OCI-LY7 (cell line): ENCODE measurements around the gene ZFAND2A. TPM values are rescaled to one million over a fixed set of nuclear protein-coding genes. Genes with fewer than 3 reads are reported as not detected.
A peak's percentile ranks its signal among the peaks of the same experiment; 100 is the strongest.
"Not testable (repeated sequence)": the region's sequence is repeated elsewhere in the genome, so short reads cannot be mapped to it uniquely, and the experiment has no call there.

ENCODE experiments used
- Bru-seq: library from RNA; stranded (reverse); fragments of 400-500 nt; gene quantifications from one replicate; lab custom pipeline; 2021; lab: Mats Ljungman, UMichigan
- BruChase-seq, 2 experiments: library from RNA; stranded (reverse); fragments of 400-500 nt; gene quantifications; one replicate each; lab custom pipeline; 2021; lab: Mats Ljungman, UMichigan
- BruUV-seq: library from RNA; stranded (reverse); fragments of 400-500 nt; replicated peaks from 2 replicates; lab custom pipeline; 2021; lab: Mats Ljungman, UMichigan
- CTCF ChIA-PET: fragments of 300-600 bp; sonication (Branson Sonifier 250); formaldehyde crosslinking; loops from one replicate; lab custom pipeline; 2022; ENCODE audit warnings: antibody characterized with exemption; ENCODE audit not compliant: unreplicated experiment; lab: Charles Lee
- POLR2A ChIA-PET: fragments of 300-600 bp; sonication (Branson Sonifier 250); formaldehyde crosslinking; loops from one replicate; lab custom pipeline; 2022; ENCODE audit warnings: antibody characterized with exemption; lab: Charles Lee
- DNase-seq: peaks from one replicate; pipeline ENCODE4 v3.0.0-alpha.2; 2015; ENCODE audit warnings: low spot score
- H2AFZ ChIP-seq: fragments of 200-600 bp; sonication (generic), shearing (Covaris generic); 2 replicates; pipeline ENCODE4 v1.6.1; 2014; ENCODE audit warnings: mild to moderate bottlenecking, antibody characterized with exemption, low read length, moderate library complexity
- H3K27ac ChIP-seq: fragments of 200-600 bp; sonication (generic); 2 replicates; pipeline ENCODE4 v1.5.1; 2014; ENCODE audit warnings: mixed run types, low read depth, mild to moderate bottlenecking, moderate library complexity, low read length, inconsistent platforms; ENCODE audit not compliant: poor library complexity, severe bottlenecking
- H3K36me3 ChIP-seq: fragments of 200-600 bp; sonication (generic); 2 replicates; pipeline ENCODE4 v1.6.1; 2014; ENCODE audit warnings: mild to moderate bottlenecking, antibody characterized with exemption, low read length, moderate library complexity, mixed read lengths; ENCODE audit not compliant: insufficient read depth
- H3K4me1 ChIP-seq: fragments of 200-600 bp; sonication (generic); 2 replicates; pipeline ENCODE4 v1.5.1; 2014; ENCODE audit warnings: mild to moderate bottlenecking, low read length; ENCODE audit not compliant: insufficient read depth, poor library complexity, severe bottlenecking
- H3K4me2 ChIP-seq: fragments of 200-600 bp; sonication (generic); 2 replicates; pipeline ENCODE4 v1.6.1; 2014; ENCODE audit warnings: mild to moderate bottlenecking, low read length
- H3K4me3 ChIP-seq: fragments of 200-600 bp; sonication (generic); 2 replicates; pipeline ENCODE4 v1.5.1; 2014; ENCODE audit warnings: mild to moderate bottlenecking, low read depth, low read length; ENCODE audit not compliant: poor library complexity, severe bottlenecking
- H3K79me2 ChIP-seq: fragments of 200-600 bp; sonication (generic); 2 replicates; pipeline ENCODE4 v1.6.1; 2016; ENCODE audit warnings: low read depth, mild to moderate bottlenecking, low read length, moderate library complexity, mixed read lengths; ENCODE audit not compliant: insufficient read depth
- H3K9me2 ChIP-seq: fragments of 200-600 bp; sonication (generic); 2 replicates; pipeline ENCODE4 v1.6.1; 2016; ENCODE audit warnings: mild to moderate bottlenecking, low read length, mixed read lengths; ENCODE audit not compliant: insufficient read depth
- H3K9me3 ChIP-seq: fragments of 200-600 bp; sonication (generic); 2 replicates; pipeline ENCODE4 v1.6.1; 2014; ENCODE audit warnings: mild to moderate bottlenecking, mixed run types, low read length, mixed read lengths
- H4K20me1 ChIP-seq: fragments of 200-600 bp; sonication (generic); 2 replicates; pipeline ENCODE4 v1.6.1; 2014; ENCODE audit warnings: mild to moderate bottlenecking, antibody characterized with exemption, low read length, moderate library complexity, mixed read lengths; ENCODE audit not compliant: insufficient read depth
- CTCF ChIP-seq: fragments of 200-600 bp; sonication (generic); conservative IDR thresholded peaks from 2 replicates; pipeline ENCODE4 v1.5.1; 2014; ENCODE audit warnings: mild to moderate bottlenecking, antibody characterized with exemption, low read length, moderate library complexity, mixed read lengths
- EZH2phosphoT487 ChIP-seq: fragments of 200-600 bp; sonication (generic); IDR thresholded peaks from 2 replicates; pipeline ENCODE4 v1.6.1; 2018; ENCODE audit warnings: low read depth, borderline replicate concordance, mild to moderate bottlenecking, mixed run types, antibody characterized with exemption, low read length, moderate library complexity, mixed read lengths
- intact Hi-C: fragments of 100-400 bp; cut with micrococcal nuclease; formaldehyde crosslinking; loops from one replicate; pipeline ENCODE4 v1.10.0; 2022; ENCODE audit not compliant: unreplicated experiment
- long read RNA-seq: library from polyadenylated mRNA; stranded (forward); transcript quantifications from one replicate; pipeline ENCODE4 v2.0.0, GENCODE V29; 2022
- total RNA-seq, 2 experiments: library from RNA; depleted of rRNA in 1 of 2; stranded (reverse); fragments of >200 nt in 1 of 2; shearing (Covaris generic) in 1 of 2; gene quantifications; 2 replicates each; pipeline ENCODE4 v1.2.3, GENCODE V29; 2014 to 2022

ZFAND2A gene
- total RNA-seq (2014; rRNA removed; shearing (Covaris generic)): 20.2 and 22.9 TPM in 2 replicates
- total RNA-seq (2022): 20.4 and 24.8 TPM in 2 replicates
- percentile 64 among the genes with signal in this experiment for Bru-seq, nascent RNA
- BruChase-seq, experiment 1, labeled RNA remaining after a 6-hour chase: percentile 50 among the genes with signal in this experiment
- percentile 55 among the genes with signal in this experiment for BruChase-seq, experiment 2, labeled RNA remaining after a 2-hour chase
- long read RNA-seq, transcript ZFAND2A-201 (5 exons, 860 nt): major isoform, 12 of 18 reads
- long read RNA-seq, partial matches to known transcripts: 1 of 18 reads
- long read RNA-seq, other reads (novel, unspliced or antisense): 5 of 18 reads

DNA sequence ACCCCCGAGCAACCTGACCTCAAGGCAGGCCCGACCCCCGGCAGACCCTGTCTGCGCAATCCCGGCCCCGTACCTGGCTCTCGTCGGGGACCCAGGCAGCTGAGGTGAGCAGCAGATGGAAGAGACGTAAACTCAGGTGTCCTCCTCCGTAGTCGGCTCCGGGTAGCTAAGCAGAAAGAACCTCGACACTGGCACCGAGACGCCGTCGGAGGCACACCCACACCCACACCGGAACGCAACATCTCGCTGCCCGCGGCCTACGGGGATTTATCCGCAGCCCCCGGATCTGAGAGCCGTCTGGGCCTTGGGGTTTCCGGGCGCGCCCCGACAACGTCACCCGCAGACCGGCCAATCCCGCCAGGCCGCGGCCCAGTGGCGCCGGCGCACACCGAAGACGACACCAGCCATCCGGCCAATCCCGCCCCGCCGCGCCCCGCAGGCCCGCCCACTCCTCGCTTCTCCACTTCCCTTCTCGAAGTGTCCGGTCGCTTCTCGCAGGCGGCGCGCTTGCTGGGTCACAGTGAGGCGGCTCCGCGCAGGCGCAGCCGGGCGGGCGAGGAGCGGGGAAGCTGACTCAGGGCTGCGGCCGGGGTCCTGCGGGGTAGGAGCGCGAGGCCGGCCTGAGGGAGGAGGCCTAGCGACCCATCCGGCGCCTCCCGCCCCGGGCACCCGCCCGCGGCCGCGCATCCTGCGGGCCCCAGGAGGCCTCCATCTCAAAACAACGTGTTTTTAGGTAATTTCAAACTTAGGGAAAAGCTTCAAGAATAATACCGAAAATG lies at the start of gene ZFAND2A:
TSS of gene ZFAND2A (minus strand) at position 306 of the 779 bp plus-strand sequence. CDS start 1,984 bp downstream, outside the sequence.
- intact Hi-C loops: no loop called here
- TF ChIP-seq EZH2phosphoT487: no peak
- TF ChIP-seq CTCF: no peak
- Histone ChIP-seq H3K9me2 (no peaks in the 10 kb centered on the region), H3K36me3 (peaks cover 30% of the 10 kb centered on the region; the same call in 1 of the 2 replicates), H3K4me1 (peaks cover 34% of the 10 kb centered on the region), H2AFZ (0 out of 2 replicates have a peak within 1 kb of the TSS, but pooled peaks have one; percentile 30), H3K9me3 (no peaks in the 10 kb centered on the region), H4K20me1 (no peaks in the 10 kb centered on the region), H3K4me2 (peak within 1 kb of the TSS; percentile 94), H3K4me3 (peak within 1 kb of the TSS; percentile 76), H3K79me2 (peaks cover 32% of the 10 kb centered on the region), H3K27ac (peak within 1 kb of the TSS; percentile 45)
- ChIA-PET CTCF (no interaction called here), POLR2A (interaction anchor here (0.7 to 2.0 kb wide), 5 partner anchors 8 to 22 kb away, joined by 4 to 9 read pairs (median 7); a partner anchor contains a TSS)
- no TSS peak for BruUV-seq
- DNase-seq: peak; percentile 97

GRCh38 chr7:1209097-1209496 lies 49.1 kb upstream of the ZFAND2A start:
- ChIA-PET CTCF (no interaction called here), POLR2A (no interaction called here)
- Histone ChIP-seq H3K4me2 (no peak overlapping the region), H4K20me1 (no peaks in the 10 kb centered on the region), H3K4me3 (no peak overlapping the region), H2AFZ (no peak overlapping the region), H3K9me3 (no peaks in the 10 kb centered on the region), H3K27ac (no peak overlapping the region), H3K36me3 (no peaks in the 10 kb centered on the region), H3K9me2 (no peaks in the 10 kb centered on the region), H3K4me1 (no peaks in the 10 kb centered on the region), H3K79me2 (no peaks in the 10 kb centered on the region)
- no TSS peak for BruUV-seq
- DNase-seq: no peak
- no peak for TF ChIP-seq CTCF
- intact Hi-C loops: no loop called here

GRCh38 chr7:1205742-1206141 lies 45.7 kb upstream of the ZFAND2A start:
- H3K9me2 ChIP-seq, H2AFZ ChIP-seq, BruUV-seq, H3K27ac ChIP-seq, H3K9me3 ChIP-seq, H3K79me2 ChIP-seq, intact Hi-C loops, H3K4me1 ChIP-seq, H3K4me2 ChIP-seq, CTCF ChIA-PET, H4K20me1 ChIP-seq, DNase-seq, H3K4me3 ChIP-seq, H3K36me3 ChIP-seq, POLR2A ChIA-PET: not testable (repeated sequence)
